ENCODE data around the gene MAST4.
"Not testable (repeated sequence)": the region's sequence is repeated elsewhere in the genome, so short reads cannot be mapped to it uniquely, and the experiment has no call there.

Gene MAST4

DNA sequence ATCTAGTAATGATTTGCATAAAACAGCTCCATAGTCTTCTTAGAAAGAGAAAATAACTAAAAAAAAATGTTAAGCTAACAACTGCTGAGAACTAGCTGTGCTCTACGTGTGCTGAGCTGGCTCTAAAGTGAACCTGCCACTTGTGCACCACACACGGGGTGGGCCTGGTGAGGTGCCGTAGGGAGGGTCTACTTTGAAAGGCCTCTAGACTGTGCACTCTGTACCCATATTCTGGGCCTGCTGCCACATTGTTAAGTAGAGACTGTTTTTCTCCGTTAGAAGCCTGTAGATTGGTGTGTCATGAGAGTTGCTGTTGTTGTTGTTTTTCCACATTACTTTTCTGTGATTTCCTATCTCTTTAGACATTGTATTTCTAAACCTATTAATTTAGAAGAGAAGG is 506.5 kb downstream of the MAST4 start:
- no peak for DNase-seq

DNA sequence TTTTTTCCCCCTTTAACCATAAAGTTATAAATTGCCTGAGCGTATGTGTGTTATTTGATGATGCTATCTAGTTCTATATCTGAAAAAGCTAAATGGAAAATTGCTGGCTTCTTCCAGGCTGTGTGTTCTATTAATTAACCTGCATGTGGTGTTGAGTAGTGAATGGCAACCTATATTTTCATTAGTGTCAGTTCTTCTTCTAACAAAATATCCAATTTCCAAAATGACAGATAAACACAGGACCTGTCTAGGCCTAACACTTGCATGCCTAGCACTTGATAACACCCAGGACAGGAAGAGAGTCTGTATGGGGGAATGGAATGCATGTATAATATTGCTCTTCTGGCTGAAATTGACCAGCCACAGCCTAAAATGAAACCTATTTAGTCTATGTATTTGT is 508.7 kb downstream of the MAST4 start:
- no peak for DNase-seq

DNA sequence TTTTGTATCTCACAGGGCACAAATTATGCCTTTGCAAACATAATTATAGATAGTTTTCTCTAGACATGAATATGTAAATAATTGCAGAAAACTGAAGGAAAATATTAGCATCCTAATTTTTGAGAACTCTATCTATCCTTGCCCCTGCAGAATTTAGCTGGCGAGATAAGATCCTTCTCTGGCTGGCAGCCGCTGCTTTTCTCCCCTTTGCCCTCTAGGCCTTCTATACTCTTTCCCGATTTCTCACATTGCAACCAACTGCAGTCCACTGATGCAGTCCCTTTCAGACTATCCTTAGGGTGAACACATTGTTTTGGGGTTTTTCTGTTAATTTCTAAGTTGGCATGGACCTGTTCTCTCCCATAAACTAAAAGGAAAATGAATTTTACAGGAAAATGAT is 509.1 kb downstream of the MAST4 start:
- DNase-seq = no peak

DNA sequence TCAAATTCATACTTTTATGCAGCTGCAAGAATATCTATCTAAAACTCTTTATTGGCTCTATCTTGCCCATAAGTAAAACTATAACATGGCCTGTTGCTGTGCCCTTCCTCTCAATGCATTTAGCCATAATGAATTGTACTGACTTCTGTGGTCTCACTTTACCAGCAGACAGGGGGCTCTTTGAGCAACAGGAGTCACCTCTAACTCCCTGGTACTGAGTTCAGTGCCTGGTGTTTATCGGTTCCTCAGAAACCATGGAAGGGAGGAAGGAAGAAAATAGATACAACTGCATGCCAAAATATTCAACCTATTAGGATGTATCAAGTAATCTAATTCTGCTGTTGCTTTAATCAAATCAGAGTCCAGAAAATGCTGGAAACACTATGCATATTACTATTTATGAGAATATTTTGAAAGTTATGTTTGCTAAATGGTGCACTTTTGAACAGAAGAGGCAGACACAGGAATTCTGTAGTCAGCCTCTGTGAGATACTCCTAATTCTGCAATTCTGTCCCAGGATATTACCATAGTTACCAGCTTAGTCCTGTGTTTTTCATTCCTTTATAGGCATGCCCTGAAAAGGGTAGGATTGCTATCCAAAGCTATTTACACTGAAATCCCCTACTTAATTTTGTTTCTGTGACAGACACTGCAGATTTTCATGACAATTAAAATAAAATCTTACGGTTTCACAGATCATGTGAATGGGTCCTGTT is 510.6 kb downstream of the MAST4 start:
- DNase-seq = no peak

DNA sequence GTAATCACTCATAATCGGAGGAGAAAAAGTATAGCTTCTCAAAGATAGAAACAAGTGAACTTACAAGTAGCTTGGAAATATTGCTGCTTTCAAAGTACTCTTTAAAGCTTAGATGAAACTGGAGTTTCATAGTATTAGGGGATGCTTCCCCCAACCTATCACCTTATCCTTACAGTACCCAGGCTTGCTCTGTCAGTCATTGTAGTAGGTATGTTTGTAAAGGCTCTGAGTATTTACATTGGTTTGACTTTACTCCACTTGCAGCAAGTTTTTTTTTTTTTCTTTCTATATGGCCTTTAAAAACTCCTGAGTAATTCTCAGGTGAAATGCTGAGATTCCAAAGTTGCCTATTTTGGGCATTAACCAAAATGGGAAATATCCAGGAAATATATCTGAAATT is 515.6 kb downstream of the MAST4 start:
- no peak for DNase-seq

DNA sequence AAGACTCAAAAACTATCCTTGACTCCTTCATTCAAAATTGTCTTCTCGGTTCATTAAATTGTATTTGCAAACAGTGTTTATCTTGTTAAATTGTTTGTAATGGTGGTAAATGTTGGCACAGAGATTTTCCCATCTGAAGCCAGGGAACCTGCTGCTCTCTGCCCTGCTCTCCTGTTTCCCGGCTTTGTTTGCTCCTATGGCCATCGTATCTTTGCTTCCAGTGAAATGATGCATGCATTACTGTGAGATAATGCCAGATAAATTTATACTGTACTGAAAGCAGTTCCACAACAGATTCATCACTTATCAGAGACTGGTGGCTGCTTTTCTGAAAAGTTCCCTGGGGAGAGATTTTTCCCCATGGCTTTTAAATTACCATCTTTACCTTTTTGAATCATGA is 519.1 kb downstream of the MAST4 start:
- no peak for DNase-seq

DNA sequence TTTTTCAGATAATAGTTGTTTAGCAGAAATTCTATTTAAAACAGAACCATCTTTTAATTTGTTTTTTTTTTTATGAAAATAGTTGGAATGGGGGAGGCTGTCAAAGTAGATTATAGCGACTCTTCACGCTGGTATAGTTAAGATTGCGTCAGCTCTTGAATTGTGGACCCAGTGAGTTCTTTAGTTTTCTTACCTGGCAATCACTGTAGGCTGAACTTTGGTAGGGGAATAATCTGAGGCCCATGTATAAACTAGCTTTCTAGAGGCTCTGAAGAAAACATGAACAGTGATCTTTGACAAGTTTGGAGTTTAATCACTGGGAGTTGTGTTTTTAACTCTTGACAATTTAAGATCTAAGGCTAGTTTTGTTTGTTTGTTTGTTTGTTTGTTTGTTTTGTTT is 519.6 kb downstream of the MAST4 start:
- no peak for DNase-seq

DNA sequence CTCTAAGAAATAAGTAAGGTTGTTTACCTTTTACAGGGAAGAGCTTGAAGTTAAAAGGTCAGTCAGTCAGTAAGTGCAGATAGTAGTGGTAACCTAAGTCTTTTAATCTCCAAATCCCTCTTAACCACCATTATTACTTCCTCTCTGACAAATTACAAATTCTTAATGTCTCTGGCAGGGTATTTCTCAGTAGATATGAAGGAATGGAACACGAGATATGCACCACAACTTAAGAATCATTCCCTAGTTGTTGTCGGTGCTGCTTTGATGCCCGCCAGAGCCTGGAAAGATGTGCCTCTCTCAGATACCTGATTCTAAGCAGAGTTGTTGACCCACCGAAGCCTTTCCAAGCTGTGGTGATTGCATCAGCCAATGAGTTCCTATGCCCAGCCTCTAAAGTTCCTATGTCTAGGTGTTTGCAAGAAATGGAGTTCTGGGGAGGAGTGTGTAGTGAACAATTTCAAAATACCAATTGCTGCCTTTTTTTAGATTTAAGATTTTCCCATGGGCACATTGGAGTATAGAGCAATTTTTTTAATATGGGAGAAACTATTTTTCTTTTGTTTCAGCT is 521.9 kb downstream of the MAST4 start:
- no peak for DNase-seq

DNA sequence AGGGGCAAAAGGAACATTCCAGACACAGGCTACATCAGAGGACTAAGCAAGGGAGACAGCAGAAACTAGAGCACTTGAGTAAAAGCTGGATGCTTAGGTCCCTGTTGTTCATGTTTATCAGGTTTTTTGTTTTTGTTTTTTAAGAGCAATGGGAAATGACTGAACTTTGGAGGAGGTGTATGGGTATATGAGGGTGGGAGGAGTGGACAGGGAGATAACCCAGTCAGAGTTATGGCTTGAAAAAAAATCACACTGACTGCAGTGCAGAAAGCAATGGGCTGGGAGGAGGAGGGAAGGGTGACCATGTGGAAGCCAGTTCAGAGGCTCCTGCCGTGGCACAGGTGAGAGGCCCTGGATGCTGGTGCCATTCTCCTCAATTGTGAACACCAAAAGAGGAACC is 522.8 kb downstream of the MAST4 start:
- no peak for DNase-seq

DNA sequence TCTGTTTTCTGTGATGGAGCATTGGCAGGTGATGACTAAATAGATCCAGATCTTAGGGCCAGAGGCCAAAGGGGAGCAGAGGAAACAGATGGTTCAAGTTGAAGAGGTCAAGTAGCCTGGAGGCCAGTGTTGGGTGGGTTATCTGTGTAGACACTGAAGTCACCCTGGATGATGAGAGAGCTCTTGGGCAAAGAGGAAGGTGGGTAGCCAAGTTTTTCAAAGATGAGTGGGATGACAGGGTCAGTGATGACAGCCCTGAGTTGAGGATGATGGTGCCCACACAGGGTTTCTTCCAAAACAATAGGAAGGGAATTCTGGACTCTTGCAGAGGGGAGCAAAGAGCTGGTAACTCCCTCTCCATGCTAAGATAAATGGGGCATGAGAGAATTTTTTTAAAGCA is 523.8 kb downstream of the MAST4 start:
- DNase-seq = no peak

DNA sequence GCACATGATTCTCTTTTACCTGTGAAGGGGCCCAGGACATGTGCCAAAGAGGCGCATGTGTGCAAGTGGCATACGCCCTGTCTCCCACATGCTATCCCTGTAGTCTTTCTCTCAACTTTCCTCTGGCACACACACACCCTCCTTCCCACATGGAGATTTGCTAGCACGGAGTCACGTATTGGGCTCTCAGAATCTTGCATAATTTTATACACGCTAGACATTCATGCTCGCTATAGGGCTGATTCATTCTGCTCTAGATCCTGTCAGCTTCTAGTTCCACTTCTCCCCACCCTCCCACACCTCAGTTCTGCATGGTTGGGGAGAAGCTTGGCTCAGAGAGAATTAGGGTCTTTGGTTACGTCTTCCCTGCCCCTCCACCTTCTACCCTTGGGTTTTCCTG is 527.6 kb downstream of the MAST4 start:
- no peak for DNase-seq

DNA sequence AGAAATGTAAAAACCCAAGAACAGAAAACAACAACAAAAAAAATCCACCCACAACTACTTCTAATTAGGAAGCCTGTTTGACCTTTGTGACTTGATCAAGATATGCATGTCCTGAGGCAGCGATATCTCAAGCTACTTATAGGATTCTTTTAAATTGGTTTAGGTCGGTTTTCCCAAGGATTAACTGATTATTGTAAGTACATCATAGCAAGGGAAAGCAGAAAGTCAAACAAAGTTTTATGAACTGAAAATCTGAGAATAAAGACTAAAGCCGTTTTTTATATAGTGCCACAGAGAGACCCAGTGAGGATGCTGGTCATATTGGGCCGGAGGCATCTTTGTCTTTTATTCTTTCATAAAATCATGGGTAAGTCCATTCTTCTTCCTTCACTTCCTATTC is 528.4 kb downstream of the MAST4 start:
- DNase-seq = no peak

DNA sequence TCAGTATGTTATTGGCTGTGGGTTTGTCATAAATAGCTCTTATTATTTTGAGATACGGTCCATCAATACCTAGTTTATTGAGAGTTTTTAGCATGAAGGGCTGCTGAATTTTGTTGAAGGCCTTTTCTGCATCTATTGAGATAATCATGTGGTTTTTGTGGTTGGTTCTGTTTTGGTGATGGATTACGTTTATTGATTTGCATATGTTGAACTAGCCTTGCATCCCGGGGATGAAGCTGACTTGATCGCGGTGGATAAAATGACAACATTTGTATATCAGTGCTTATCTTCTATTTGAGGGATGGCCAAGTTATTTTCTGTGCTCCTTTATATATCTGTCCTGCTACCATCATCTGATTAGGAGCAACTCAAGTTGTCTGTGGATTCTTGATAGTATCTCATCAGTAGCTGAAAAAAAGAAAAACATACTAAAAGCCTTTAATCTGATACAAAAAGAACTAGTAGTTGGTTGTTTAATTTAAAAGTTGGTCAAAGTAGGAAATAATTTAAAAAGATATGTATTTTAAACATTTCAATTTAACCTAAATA is 531.2 kb downstream of the MAST4 start:
- not testable (repeated sequence) for DNase-seq

DNA sequence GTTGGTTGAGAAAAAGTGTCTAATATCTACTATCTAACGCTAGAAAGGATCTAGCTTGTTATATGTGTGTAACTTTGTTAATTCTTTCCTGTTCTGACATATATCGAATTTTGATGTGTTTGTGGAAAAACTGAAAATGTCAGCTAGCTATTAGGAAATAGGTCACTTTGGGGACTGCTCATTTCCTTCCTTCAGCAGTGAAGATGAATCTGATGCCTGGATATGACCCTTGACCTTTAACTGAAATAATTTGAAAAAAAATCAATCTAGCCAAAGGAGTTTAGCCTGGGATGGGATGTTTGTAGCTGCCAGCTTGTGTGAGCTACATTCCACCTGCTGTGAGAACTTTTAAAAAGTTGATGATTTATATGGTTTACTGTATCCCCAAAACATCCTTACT is 533.6 kb downstream of the MAST4 start:
- no peak for DNase-seq

DNA sequence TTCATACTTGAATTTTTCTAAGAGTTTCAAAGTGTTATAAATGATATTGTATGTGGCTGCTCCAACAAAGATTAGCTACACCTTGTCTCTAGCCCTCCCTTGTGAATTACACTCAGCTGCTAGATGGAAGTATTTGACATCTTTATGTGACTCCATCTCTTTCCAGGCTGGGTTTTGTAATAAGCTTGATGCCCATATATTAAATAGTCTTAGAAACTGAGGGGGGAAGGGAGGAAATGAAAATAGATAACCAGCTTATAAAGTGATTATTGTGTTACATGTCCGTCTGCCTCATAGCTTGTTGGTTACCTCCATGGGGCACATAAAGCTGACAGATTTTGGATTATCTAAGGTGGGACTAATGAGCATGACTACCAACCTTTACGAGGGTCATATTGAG is 537.0 kb downstream of the MAST4 start:
- DNase-seq = no peak

DNA sequence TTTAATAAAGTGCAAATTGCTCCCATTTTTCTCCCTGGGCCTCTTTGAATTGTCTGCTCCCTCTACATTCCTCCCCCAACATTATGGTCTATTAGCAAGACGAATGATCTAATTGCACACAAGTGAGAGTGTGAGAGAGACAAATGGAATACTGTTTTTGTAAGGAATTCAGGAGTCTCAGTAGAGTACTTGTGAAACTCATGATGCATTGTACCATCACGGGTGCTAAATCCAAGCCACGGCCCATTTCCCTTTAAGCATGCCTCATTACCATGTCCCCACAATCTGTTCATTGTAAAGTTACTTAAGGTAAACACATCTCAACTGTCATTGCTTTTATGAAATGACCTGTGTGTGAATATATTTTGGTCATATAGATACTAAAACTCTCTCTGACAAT is 537.6 kb downstream of the MAST4 start:
- no peak for DNase-seq

DNA sequence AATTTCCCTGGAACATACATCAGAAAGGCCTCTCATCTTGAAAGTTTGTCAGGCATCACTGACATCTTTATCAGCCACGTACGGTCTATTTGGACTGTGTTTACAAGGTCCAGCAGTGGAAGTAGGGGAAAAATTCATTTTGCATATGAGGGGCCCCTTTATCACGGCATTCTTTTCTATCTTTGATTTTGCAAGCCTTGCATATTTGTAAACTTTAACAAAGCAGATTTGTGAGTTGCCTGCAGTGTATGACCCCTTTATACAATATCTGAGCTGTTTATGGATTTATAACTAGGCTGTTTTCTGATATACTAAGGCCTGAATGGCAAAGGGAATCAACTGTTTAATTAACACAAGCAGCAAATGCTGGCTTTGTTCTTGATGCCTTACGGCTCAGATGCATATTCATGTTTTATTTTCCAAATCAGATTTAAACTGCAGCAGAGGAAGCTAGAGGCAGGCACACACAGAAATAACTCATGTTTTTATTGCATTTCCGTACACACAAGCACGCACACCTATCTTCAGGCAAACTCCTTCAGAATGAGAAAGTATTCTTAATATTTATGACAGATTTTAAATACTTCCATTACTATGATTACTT is 539.3 kb downstream of the MAST4 start:
- no peak for DNase-seq

DNA sequence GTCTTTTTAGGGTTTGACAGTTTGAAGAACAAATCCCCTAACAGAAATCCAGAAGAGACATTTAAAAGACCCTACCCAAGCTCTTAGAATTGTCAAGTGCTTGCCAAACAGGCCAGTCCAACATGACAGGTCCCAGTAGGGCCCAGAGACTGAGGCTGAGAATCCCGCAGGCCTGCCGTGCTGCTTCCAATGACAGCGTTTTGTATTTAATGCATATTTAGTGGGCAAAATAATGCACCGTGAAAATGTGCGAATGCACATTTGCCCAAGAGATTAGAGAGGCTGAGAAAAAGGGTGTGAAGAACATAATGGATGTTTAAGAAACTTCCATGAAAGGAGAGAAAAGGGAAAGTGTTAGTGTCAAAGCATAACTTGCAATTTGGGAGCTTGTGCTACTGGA is 542.8 kb downstream of the MAST4 start:
- no peak for DNase-seq

DNA sequence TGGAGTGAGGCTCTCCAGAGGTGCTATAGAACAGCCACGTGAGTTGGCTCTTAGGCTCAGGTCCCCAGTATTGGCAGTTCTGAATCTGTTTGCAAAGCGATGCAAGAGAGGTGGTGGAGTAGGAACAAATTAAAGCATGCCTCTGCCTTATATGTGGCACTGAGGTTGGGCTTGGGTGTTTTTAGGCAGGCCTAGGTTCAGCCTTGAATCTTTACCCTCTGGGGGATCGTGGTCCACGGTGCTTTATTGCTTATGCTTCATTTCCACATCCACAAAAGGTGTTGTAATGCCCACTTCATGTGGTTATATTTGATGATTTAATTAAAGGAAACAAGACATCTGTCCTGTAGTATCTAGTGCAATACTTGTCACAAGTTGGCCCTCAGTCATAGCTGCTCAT is 544.2 kb downstream of the MAST4 start:
- no peak for DNase-seq

DNA sequence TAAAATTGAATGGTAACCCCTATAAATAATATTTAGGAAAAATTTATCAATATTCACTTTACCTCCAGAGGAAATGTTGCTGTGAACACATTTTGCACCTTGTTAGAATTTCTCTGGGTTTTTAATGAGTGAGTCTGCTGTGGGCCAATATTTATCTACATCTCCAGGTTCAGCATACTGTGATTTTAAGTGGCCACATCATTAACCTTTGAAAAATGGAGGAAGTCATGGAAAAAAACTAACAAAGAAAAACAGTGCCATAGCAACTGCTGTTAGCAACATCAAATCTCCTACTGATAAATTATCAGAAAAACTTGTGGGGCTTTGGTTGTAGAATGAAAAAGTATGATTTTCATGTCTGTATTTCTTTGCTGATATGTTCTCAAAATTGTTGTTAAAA is 545.5 kb downstream of the MAST4 start:
- no peak for DNase-seq

DNA sequence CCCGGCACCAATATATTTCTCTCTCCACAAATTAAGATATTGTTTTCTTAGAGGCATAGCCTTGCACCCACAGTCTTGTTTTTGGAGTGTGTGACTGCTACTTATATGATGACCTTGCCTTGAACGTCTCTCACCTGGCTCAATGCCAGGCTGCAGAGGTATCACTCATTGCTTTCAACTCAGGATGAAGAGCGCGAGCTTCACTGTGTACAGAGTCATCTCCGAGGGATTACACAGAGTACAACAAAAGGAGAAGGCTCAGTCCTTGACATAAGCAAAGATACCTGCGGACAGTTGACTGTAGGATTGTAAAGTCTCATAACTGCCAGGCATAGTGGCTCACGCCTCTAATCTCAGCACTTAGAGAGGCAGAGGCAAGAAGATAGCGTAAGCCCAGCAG is 546.6 kb downstream of the MAST4 start:
- no peak for DNase-seq

DNA sequence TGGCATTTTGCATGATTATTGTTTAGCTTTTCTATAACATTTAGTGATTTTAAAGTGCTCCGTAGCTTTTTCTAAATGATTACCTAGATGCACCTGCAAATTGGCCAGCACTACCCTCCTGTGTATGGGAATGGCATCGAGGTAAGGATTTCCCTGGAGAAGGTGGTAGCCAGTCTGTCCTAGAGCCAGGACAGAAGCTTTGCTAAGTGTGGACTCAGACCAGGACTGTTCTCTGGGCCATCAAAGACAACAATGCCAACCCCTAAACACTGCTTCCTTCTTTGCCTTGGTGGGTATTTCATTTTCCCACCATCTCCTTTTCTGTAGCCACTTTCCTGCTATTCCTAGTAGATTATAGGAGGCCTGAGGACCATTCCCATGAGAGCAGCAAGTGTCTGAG is 547.4 kb downstream of the MAST4 start:
- DNase-seq = no peak

DNA sequence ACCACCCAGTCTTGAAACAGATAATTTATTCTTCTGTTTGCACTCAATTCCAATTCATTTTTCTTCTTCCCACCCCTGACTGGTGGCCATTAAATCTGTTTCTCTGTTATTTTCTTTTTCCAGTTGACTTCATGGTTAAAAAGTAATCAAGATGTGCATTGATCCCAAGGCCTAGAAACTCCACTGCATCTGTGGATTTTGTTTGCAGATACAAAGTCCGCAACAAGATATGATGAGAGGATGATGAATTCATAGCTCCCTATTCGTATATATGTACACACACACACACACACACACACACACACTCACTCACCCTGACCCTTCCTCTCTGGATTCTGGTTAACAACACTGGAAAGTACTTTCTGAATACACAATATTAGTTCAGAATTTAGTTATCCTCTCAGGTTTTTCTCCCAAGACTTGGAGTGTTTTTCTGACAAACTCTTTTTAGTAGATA is 548.0 kb downstream of the MAST4 start:
- DNase-seq = no peak

DNA sequence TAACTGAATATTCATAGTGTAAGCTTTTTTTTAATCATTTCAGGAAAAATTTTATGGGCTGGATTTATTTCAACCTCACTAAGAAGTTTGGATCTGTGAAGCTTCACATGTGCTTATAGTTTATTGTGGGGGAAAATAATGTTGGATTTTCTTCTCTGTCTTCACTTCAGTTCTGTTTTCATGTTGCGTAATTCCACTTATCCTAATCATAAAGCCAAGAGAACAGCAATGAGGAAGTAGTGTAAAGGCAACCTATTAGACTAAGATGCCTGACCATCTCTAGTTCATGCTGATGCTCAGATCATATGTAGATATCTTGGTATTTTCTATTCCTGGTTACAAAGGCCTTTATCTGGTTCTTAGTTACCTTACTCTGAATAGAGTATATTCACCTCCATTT is 550.4 kb downstream of the MAST4 start:
- no peak for DNase-seq

DNA sequence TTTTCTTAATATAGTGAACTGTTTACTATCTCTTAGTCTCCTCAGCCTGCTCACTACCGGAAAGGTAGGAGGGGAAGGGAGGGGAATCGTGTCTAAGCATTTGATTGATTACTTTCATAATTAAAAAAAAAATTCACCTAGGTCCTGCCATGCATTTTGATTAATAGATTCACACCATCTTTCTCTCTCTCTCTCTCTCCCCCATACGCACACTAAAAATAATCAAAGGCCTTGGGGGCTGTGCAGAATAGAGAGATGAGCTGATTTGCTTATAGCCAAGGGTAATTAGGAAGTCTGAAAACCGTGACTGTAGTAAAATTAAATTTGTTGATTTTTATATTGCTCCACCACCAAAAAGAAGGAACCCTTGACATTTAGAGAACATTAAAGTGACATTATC is 550.8 kb downstream of the MAST4 start:
- no peak for DNase-seq
